A375 (cell line): Measurements from ENCODE around the gene TMEM26. TPM values are rescaled to one million over a fixed set of nuclear protein-coding genes. Genes with fewer than 3 reads are reported as not detected.

ENCODE experiments used
- total RNA-seq: library from RNA; depleted of rRNA; stranded (reverse); fragments of >200 nt; shearing (Covaris generic); gene quantifications from 2 replicates; pipeline ENCODE4 v1.2.3, GENCODE V29; 2014; rRNA removed

The TMEM26 gene
- total RNA-seq: not detected in 2 replicates

DNA sequence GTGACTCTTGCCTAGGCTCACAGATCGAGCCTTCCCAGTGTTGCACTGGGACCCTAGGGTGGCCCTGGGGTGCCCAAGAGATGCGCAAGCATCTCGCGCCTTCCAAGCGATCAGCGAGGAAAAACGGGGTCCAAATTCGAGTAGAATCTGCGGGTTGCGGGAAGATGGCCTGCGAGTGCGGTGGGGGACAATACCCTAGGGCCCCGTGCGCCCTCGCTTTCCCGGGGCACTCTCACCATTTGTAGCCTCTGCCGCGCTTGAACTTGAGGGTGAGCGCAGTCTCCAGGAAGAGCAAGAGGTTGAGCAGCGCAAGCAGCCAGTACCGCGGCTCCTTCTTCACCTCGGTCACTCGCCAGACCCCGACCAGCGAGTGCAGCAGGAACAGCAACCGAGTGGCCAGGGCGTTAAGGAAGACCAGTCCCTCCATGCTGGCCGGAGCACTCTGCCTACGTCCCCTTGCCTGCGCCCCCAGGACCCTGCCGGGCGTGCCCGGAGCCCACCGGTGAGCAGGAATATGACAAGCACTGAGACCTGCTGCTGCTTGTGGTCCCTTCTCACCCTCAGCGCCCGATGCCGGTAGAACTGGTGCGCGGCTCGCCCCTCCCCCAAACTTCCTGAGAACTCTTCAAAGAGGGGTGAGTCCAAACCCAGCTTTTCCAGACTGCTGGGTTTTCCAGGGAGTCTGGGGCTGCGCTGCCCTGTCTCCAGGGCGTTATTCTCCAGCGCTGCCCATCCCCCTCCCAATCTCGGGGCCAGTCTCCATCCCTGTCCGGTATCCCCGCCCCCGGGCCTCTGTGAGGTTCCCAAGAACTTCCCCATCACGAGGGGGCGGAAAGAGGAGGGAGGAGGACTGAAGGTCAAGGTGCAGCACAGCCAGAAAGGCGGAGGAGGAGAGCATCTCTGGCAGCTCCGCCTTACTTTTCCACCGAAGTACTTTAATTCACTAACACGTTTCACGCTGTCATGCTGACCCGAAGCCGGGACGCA, at the start of gene TMEM26:
Gene TMEM26 (minus strand): TSS at position 727 of the 987 bp plus-strand sequence. CDS start 300 bp downstream, at position 427.

Other genes with a start within 250 kb of the TMEM26 start
- not detected in 2 replicates for gene CABCOCO1, start 209.5 kb upstream of the TMEM26 start, total RNA-seq